Activated T-helper 1 cell treated with anti-CD3 and anti-CD28 coated beads, Interleukin-2, amount 50 U/mL, for 16 hours (primary cell): ENCODE data around the gene RAB40C.
A peak's percentile ranks its signal among the peaks of the same experiment; 100 is the strongest.

Experiments
- DNase-seq, 2 donors: peaks; one replicate each; pipeline ENCODE4 v3.0.0-alpha.2; 2020; ENCODE audit warnings: low read depth in 1 of 2, low spot score in 1 of 2

Gene RAB40C

GRCh38 chr16:666572-666971 is 76.7 kb downstream of the RAB40C start:
- no peak for DNase-seq

DNA sequence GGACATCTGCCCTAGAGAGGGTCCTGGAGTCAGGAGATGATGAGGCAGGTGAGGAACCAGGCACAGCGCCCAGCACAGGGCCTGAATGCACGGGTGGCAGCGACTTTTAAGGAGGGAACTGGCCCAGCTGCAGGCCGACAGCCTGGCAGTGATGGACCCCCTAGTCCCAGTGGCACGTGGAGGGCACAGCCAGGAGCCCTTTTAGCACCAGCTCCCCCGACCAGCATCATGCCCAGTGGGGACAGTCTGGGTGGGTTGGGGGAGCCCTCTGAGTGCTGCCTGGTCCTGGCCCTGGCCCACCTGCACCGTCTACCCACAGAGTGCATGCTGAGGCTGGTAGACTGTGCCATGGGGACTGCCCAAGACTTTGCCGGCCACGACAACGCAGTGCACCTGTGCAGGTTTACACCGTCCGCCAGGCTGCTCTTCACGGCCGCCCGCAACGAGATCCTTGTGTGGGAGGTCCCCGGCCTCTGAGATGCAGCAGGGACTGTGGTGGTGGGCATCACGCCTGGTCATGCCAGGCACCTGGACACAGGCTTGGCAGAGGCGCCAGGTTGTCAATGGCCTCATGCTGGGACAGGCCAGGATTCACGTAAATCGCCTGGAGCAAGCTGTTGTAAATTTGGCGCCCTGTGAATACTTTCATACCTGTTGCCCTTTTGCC is 77.4 kb downstream of the RAB40C start:
- DNase-seq, result no peak

DNA sequence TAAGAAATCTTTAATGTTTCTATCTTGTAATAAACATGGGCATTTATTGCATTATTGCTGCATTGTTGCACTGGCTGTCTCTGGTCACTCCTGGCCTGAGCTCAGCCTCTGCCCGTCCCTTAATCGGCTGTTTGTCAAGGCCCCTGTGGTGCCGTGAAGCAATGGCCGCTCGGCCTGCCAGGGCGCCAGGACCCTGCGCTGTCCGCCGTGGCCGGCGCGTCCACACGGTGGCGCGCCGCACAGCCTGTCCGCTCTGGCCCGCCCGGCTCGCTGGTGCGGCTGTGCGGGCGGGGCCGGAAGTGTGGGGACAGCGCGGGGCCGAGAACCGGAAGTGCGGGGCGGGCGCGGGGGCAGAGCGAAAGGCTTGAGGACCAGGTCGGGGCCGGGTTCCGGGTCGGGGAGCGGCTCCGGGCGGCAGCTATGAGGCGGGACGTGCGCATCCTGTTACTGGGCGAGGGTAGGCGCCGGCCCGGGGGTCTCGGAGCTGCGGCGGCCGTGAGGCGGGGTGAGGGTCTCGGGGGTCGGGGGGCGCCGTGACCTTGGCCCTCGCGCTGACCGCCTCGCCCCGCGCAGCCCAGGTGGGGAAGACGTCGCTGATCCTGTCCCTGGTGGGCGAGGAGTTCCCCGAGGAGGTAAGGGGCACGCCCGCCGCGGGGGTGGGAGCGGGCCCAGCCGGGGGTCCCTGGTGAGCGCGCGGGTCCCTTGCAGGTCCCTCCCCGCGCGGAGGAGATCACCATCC is 78.1 kb downstream of the RAB40C start, which contains the start of gene RHOT2:
Gene RHOT2, plus strand, starts transcription at position 353 of the 739 bp plus-strand sequence. Its CDS starts 68 bp downstream, at position 421.
- DNase-seq, result peak; percentile 86 to 92

DNA sequence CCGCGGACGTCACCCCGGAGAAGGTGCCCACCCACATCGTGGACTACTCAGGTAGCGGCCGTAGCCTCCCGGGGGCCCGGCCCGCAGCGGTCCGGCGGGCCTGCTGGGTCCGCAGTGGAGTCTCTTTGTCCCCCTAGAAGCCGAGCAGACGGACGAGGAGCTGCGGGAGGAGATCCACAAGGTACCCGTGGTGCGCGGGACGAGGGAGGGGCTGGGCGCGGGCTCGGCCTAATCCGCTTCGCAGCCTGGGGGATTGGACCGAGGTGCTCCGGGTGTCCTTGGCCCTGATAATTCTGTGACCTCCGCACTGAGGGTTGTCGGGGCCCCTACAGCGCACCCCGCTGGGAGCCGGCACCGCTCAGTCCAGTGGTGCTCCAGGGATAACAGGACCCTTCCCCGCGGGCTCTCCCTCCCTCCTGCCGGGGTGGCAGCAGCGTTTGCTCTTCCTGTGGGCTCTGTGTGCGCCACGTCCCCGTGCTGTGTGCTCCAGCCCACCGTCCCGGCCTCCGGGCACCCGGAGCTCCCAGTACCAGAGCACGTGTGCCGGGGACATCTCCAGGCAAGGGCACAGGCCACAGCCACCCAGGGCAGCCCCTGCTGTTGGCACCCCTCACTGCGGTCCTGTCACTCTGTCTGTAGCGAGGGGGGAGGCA is 78.8 kb downstream of the RAB40C start:
- no peak for DNase-seq

GRCh38 chr16:669666-670065 is 79.8 kb downstream of the RAB40C start:
- no peak for DNase-seq

- no peak for DNase-seq
Measured at GRCh38 chr16:670485-671352, 80.9 kb downstream of the RAB40C start.

GRCh38 chr16:671353-672131 is 81.7 kb downstream of the RAB40C start:
- DNase-seq, result no peak

DNA sequence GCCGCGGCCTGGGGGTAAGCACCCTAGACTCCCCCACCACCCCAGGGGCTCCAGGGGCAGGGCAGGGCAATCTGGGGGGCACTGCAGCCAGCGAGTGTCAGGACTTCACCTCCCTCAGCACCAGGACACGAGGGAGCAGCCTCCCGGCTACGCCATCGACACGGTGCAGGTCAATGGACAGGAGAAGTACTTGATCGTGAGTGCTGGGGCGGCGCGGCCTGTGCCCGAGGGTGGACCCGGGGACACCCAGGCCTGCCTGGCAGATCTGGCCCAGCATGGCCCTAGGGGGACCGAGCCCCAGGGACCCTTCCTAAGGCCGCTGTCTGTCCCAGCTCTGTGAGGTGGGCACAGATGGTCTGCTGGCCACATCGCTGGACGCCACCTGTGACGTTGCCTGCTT is 82.5 kb downstream of the RAB40C start:
- no peak for DNase-seq

- no peak for DNase-seq
Measured at GRCh38 chr16:672851-673250, 83.0 kb downstream of the RAB40C start.

DNA sequence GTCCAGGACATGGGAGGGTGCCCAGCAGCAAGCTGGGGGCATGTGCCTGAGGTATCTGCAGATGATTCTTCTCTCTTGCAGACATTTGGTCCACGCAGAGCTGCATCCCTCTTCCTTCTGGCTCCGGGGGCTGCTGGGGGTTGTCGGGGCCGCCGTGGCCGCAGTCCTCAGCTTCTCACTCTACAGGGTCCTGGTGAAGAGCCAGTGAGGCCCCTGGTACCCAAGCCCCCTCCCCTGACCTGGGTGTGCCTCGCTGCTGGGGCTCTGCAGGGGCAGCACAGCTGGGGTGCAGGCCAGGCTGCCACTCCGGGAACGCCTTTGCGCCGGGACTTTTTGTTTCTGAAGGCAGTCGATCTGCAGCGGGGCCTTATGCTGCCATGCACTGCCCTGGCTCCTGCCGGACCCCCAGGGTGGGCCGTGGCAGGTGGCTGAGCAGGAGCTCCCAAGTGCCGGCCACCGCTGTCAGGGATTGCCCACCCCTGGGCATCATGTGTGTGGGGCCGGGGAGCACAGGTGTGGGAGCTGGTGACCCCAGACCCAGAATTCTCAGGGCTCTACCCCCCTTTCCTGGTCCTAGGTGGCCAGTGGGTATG is 83.6 kb downstream of the RAB40C start:
- DNase-seq, result no peak

GRCh38 chr16:674214-674881 is 84.5 kb downstream of the RAB40C start:
- no peak for DNase-seq

GRCh38 chr16:674968-675883 is 85.4 kb downstream of the RAB40C start, which contains the start of gene RHBDL1:
TSS of gene RHBDL1 (plus strand) at chr16:675671. CDS start at chr16:675791, 120 bp downstream.
- DNase-seq, result no peak

GRCh38 chr16:675884-676564 is 86.2 kb downstream of the RAB40C start:
- DNase-seq, result no peak

DNA sequence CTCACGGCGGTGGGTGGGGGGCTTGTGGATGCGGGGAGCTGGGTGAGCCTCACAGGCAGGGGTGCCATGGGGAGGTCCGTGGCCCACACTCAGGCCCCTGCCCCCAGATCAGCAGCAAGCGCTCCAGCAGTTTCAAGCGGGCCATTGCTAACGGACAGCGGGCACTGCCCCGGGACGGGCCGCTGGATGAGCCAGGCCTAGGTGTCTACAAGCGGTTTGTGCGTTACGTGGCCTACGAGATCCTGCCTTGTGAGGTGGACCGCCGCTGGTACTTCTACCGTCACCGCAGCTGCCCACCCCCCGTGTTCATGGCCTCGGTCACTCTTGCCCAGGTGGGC is 86.7 kb downstream of the RAB40C start:
- DNase-seq, result no peak

DNA sequence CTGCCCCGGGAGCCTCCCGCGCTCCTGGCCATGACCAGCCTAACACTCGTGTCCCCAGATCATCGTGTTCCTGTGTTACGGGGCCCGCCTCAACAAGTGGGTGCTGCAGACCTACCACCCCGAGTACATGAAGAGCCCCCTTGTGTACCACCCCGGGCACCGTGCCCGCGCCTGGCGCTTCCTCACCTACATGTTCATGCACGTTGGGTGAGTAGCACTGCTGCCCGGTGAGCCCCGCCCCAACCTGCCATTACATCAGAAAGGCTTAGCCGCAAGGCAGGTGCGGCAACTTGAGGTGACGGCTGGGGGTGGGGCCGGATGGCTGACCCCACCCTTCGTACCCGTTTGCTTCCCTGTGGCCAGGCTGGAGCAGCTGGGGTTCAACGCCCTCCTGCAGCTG is 87.0 kb downstream of the RAB40C start:
- DNase-seq, result no peak

DNA sequence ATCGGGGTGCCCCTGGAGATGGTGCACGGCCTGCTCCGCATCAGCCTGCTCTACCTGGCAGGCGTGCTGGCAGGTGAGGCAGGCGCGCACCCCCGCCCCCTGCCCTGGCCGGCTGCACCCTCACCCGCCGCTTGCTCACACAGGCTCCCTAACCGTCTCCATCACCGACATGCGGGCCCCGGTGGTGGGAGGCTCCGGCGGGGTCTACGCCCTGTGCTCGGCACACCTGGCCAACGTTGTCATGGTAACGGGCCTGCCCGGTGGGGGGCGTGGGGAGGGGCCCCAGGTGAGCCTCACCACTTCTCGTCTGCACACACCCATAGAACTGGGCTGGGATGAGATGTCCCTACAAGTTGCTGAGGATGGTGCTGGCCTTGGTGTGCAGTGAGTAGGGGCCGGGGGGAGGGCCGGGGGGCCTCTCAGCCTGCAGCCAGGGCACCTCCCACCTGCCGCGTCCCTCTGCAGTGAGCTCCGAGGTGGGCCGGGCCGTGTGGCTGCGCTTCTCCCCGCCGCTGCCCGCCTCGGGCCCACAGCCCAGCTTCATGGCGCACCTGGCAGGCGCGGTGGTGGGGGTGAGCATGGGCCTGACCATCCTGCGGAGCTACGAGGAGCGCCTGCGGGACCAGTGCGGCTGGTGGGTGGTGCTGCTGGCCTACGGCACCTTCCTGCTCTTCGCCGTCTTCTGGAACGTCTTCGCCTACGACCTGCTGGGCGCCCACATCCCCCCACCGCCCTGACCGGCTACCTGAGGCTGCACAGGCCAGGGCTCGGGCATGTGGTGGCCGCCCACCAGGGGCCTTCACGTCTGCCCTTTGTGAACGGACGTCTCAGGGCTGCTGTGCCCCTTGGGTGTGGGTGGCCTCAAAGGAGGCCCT is 87.7 kb downstream of the RAB40C start:
- no peak for DNase-seq
